ENCODE data around the gene TBCK. TPM values are rescaled to one million over a fixed set of nuclear protein-coding genes. Genes with fewer than 3 reads are reported as not detected.

TBCK gene
- total RNA-seq, 1 experiment from 2014 or later: 22.3 TPM

DNA sequence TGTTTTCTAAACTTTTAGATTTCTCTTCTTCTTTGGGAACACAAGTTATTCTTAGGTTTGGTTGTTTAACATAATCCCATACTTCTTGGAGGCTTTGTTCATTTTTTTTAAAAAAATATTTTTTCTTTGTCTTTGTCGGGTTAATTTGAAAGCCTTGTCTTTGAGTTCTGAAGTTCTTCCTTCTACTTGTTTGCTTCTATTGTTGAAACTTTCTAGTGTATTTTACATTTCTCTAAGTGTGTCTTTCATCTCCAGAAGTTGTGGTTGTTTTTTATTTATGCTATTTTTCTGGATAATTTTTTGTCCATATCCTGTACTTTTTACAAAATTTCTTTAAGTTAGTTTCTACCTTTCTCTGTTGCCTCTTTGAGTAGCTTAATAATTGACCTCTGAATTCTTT, 304.6 kb downstream of the TBCK start:
- H3K4me3 ChIP-seq (replicated peaks in 1 of 2; ENCODE audit: low read depth in 1 of 2, low read length in 2 of 2): no peak overlapping the region
- no peaks in the 10 kb centered on the region for H3K27me3 ChIP-seq (ENCODE audit: insufficient read depth, low read length)
- H3K9ac ChIP-seq (ENCODE audit: low read length): no peak overlapping the region
- intact Hi-C loops (cut with micrococcal nuclease): no loop called here
- no peaks in the 10 kb centered on the region for H3K36me3 ChIP-seq (ENCODE audit: control insufficient read depth in 1 of 2, insufficient read depth in 2 of 2, low read length in 2 of 2)
- TF ChIP-seq CBX3 (IDR thresholded peaks at IDR 0.05; ENCODE audit: low read depth): no peak
- no peak for TF ChIP-seq ZFX (IDR thresholded peaks at IDR 0.05)
- TF ChIP-seq ELF1 (IDR thresholded peaks at IDR 0.05; ENCODE audit: borderline replicate concordance, low read depth): no peak
- TF ChIP-seq JUND (IDR thresholded peaks at IDR 0.05): no peak
- TF ChIP-seq EGR1 (IDR thresholded peaks at IDR 0.05; ENCODE audit: low read depth): no peak
- no peak for TF ChIP-seq FOSL1 (IDR thresholded peaks at IDR 0.05; ENCODE audit: low read depth)
- no peak for TF ChIP-seq SIN3A (IDR thresholded peaks at IDR 0.05; ENCODE audit: low read depth)
- no peak for TF ChIP-seq YY1 (IDR thresholded peaks at IDR 0.05; ENCODE audit: extremely low read depth, insufficient replicate concordance, low read depth, low read length)
- no peak for TF ChIP-seq SRF (IDR thresholded peaks at IDR 0.05; ENCODE audit: low read depth)
- TF ChIP-seq, protein P1, sequence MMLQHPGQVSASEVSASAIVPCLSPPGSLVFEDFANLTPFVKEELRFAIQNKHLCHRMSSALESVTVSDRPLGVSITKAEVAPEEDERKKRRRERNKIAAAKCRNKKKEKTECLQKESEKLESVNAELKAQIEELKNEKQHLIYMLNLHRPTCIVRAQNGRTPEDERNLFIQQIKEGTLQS (IDR thresholded peaks at IDR 0.05): no peak
- no peak for TF ChIP-seq POLR2A (IDR thresholded peaks at IDR 0.05; ENCODE audit: borderline replicate concordance, extremely low read depth, insufficient read depth, insufficient read length)
- no TSS peak for BruUV-seq (replicated peaks)
- no peak overlapping the region for H3K4me2 ChIP-seq (ENCODE audit: low read length)
- POLR2A ChIA-PET: no interaction called here
- CTCF ChIA-PET: no interaction called here
- ATAC-seq: no peak
- no peak for DNase-seq (ENCODE audit: low read depth, low spot score)
- H4K20me1 ChIP-seq (ENCODE audit: insufficient read depth): no peaks in the 10 kb centered on the region
- RAD21 ChIA-PET (ENCODE audit: low non-redundant PET in 1 of 2, low total read pairs in 2 of 2, uncharacterized antibody in 2 of 2, unreplicated experiment in 2 of 2): no interaction called here
- no peak overlapping the region for H2AFZ ChIP-seq (ENCODE audit: low read depth, low read length, poor library complexity, severe bottlenecking)
- no peak overlapping the region for H3K27ac ChIP-seq (ENCODE audit: low read depth, low read length)
- H3K4me1 ChIP-seq (ENCODE audit: control insufficient read depth in 1 of 2, insufficient read depth in 2 of 2, low read length in 2 of 2): no peaks in the 10 kb centered on the region
- H3K79me2 ChIP-seq (ENCODE audit: insufficient read depth, low read length): no peaks in the 10 kb centered on the region
- no peaks in the 10 kb centered on the region for H3K9me3 ChIP-seq (ENCODE audit: control insufficient read depth in 1 of 2, insufficient read depth in 1 of 2, low read depth in 1 of 2, low read length in 2 of 2)
- no peaks in the 10 kb centered on the region for H3K9me2 ChIP-seq (ENCODE audit: insufficient read depth)

DNA sequence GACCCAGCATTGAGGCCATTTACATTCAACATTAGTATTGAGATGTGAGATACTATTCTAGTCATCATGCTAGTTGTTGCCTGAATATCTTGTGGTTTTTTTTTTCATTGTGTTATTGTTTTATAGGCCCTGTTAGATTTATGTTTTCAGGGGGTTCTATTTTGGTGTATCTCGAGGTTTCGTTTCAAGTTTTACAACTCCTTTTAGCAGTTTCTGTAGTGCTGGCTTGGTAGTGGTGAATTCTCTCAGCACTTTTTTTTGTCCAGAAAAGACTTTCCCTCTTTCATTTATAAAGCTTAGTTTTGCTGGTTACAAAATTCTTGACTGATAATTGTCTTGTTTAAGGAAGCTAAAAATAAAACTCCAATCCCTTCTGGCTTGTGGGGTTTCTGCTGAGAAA, 305.2 kb downstream of the TBCK start:
- no peaks in the 10 kb centered on the region for H3K9me3 ChIP-seq (ENCODE audit: control insufficient read depth in 1 of 2, insufficient read depth in 1 of 2, low read depth in 1 of 2, low read length in 2 of 2)
- no peak overlapping the region for H3K27ac ChIP-seq (ENCODE audit: low read depth, low read length)
- no peaks in the 10 kb centered on the region for H3K9me2 ChIP-seq (ENCODE audit: insufficient read depth)
- no peaks in the 10 kb centered on the region for H4K20me1 ChIP-seq (ENCODE audit: insufficient read depth)
- no peak overlapping the region for H3K4me2 ChIP-seq (ENCODE audit: low read length)
- H3K36me3 ChIP-seq (ENCODE audit: control insufficient read depth in 1 of 2, insufficient read depth in 2 of 2, low read length in 2 of 2): no peaks in the 10 kb centered on the region
- BruUV-seq (replicated peaks): no TSS peak
- intact Hi-C loops (cut with micrococcal nuclease): no loop called here
- no peak overlapping the region for H3K4me3 ChIP-seq (replicated peaks in 1 of 2; ENCODE audit: low read depth in 1 of 2, low read length in 2 of 2)
- H3K27me3 ChIP-seq (ENCODE audit: insufficient read depth, low read length): no peaks in the 10 kb centered on the region
- TF ChIP-seq CBX3 (IDR thresholded peaks at IDR 0.05; ENCODE audit: low read depth): no peak
- no peak for TF ChIP-seq EZH2 (IDR thresholded peaks at IDR 0.05)
- TF ChIP-seq SP1 (IDR thresholded peaks at IDR 0.05; ENCODE audit: low read depth): no peak
- TF ChIP-seq SRF (IDR thresholded peaks at IDR 0.05; ENCODE audit: low read depth): no peak
- no peak for TF ChIP-seq EZH2phosphoT487 (IDR thresholded peaks at IDR 0.05; ENCODE audit: borderline replicate concordance)
- no peak for TF ChIP-seq ZFX (IDR thresholded peaks at IDR 0.05)
- no peak for TF ChIP-seq FOSL1 (IDR thresholded peaks at IDR 0.05; ENCODE audit: low read depth)
- TF ChIP-seq POLR2A (IDR thresholded peaks at IDR 0.05; ENCODE audit: borderline replicate concordance, extremely low read depth, insufficient read depth, insufficient read length): no peak
- ChIA-PET POLR2A (no interaction called here), RAD21 (ENCODE audit: low non-redundant PET in 1 of 2, low total read pairs in 2 of 2, uncharacterized antibody in 2 of 2, unreplicated experiment in 2 of 2) (no interaction called here), CTCF (no interaction called here)
- ATAC-seq (no peak), DNase-seq (ENCODE audit: low read depth, low spot score) (no peak)
- no peaks in the 10 kb centered on the region for H3K4me1 ChIP-seq (ENCODE audit: control insufficient read depth in 1 of 2, insufficient read depth in 2 of 2, low read length in 2 of 2)
- H3K79me2 ChIP-seq (ENCODE audit: insufficient read depth, low read length): no peaks in the 10 kb centered on the region
- no peak overlapping the region for H2AFZ ChIP-seq (ENCODE audit: low read depth, low read length, poor library complexity, severe bottlenecking)
- H3K9ac ChIP-seq (ENCODE audit: low read length): no peak overlapping the region
